HCT116 (cell line): ENCODE results near the gene JCHAIN. TPM values are rescaled to one million over a fixed set of nuclear protein-coding genes. Genes with fewer than 3 reads are reported as not detected.

Experiments
- ATAC-seq: fragments of 200-7000 bp; cut with Tn5 transposase; 2 replicates; pipeline ENCODE4 v1.9.1; 2020; ENCODE audit warnings: mild to moderate bottlenecking, moderate library complexity
- BruUV-seq: library from RNA; stranded (reverse); fragments of 400-500 nt; replicated peaks from 2 replicates; lab custom pipeline; 2021; lab: Mats Ljungman, UMichigan
- CTCF ChIA-PET: fragments of 300-600 bp; sonication (Branson Sonifier 250); formaldehyde crosslinking; loops from one replicate; lab custom pipeline; 2021; ENCODE audit warnings: antibody characterized with exemption; lab: Charles Lee
- POLR2A ChIA-PET: fragments of 300-600, 350-600 bp; sonication (Branson Sonifier 250); formaldehyde crosslinking; loops from one replicate; lab custom pipeline; 2021; ENCODE audit warnings: antibody characterized with exemption; lab: Charles Lee
- RAD21 ChIA-PET, 2 experiments: fragments of 300-600 bp; sonication (Branson Sonifier 250); formaldehyde crosslinking; loops; one replicate each; lab custom pipeline; 2023; ENCODE audit warnings: low total read pairs in 2 of 2; ENCODE audit not compliant: uncharacterized antibody in 2 of 2, unreplicated experiment in 2 of 2, low non-redundant PET in 1 of 2; lab: Charles Lee
- DNase-seq: peaks from one replicate; pipeline ENCODE4 v3.0.0-alpha.2; 2010; ENCODE audit warnings: low read depth, low spot score
- H2AFZ ChIP-seq: fragments of 200-600 bp; shearing (Covaris generic), sonication (generic); 2 replicates; pipeline ENCODE4 v1.6.1; 2017; ENCODE audit warnings: low read depth, mixed run types, mixed read lengths, antibody characterized with exemption, low read length; ENCODE audit not compliant: poor library complexity, severe bottlenecking
- H3K27ac ChIP-seq: 2 replicates; pipeline ENCODE4 v1.5.1; 2012; ENCODE audit warnings: low read depth, low read length
- H3K27me3 ChIP-seq: fragments of 200-600 bp; sonication (generic); 2 replicates; pipeline ENCODE4 v1.6.1; 2016; ENCODE audit warnings: mixed run types, low read length, mixed read lengths; ENCODE audit not compliant: insufficient read depth
- H3K36me3 ChIP-seq, 2 experiments: fragments of 200-500 bp in 1 of 2; fragments of 200-600 bp in 1 of 2; sonication (Bioruptor generic) in 1 of 2; sonication (generic) in 1 of 2; 2 replicates each; pipeline versions ENCODE4 v1.5.1 to v1.6.1; 2014 to 2016; ENCODE audit warnings: low read length in 2 of 2, inconsistent platforms in 1 of 2, mixed read lengths in 1 of 2, mixed run types in 1 of 2; ENCODE audit not compliant: insufficient read depth in 2 of 2, control insufficient read depth in 1 of 2
- H3K4me1 ChIP-seq, 2 experiments: fragments of 200-600 bp in 1 of 2; sonication (generic) in 1 of 2; 2 replicates each; pipeline versions ENCODE4 v1.5.1 to v1.6.1; 2012 to 2017; ENCODE audit warnings: low read length in 2 of 2, inconsistent platforms in 1 of 2, mild to moderate bottlenecking in 1 of 2, mixed read lengths in 1 of 2, mixed run types in 1 of 2, moderate library complexity in 1 of 2; ENCODE audit not compliant: insufficient read depth in 2 of 2, control insufficient read depth in 1 of 2
- H3K4me2 ChIP-seq: fragments of 200-600 bp; sonication (generic); 2 replicates; pipeline ENCODE4 v1.6.1; 2017; ENCODE audit warnings: mixed run types, low read length, mixed read lengths
- H3K4me3 ChIP-seq, 2 experiments: fragments of 200-600 bp in 1 of 2; sonication (generic) in 1 of 2; replicated peaks in 1 of 2; 2 replicates each; pipeline ENCODE4 v1.5.1; 2011 to 2016; ENCODE audit warnings: low read length in 2 of 2, control low read depth in 1 of 2, low read depth in 1 of 2, mild to moderate bottlenecking in 1 of 2, mixed read lengths in 1 of 2, mixed run types in 1 of 2
- H3K79me2 ChIP-seq: fragments of 200-600 bp; sonication (generic); 2 replicates; pipeline ENCODE4 v1.6.1; 2017; ENCODE audit warnings: mild to moderate bottlenecking, mixed run types, low read length, moderate library complexity, mixed read lengths; ENCODE audit not compliant: insufficient read depth
- H3K9ac ChIP-seq: fragments of 200-600 bp; sonication (generic); 2 replicates; pipeline ENCODE4 v1.6.1; 2016; ENCODE audit warnings: low read length, mixed read lengths
- H3K9me2 ChIP-seq: fragments of 200-600 bp; sonication (generic), shearing (Covaris generic); 2 replicates; pipeline ENCODE4 v1.6.1; 2017; ENCODE audit warnings: mixed run types, mild to moderate bottlenecking, moderate library complexity; ENCODE audit not compliant: insufficient read depth
- H3K9me3 ChIP-seq, 2 experiments: fragments of 200-500 bp in 1 of 2; fragments of 200-600 bp in 1 of 2; sonication (Bioruptor generic) in 1 of 2; sonication (generic) in 1 of 2; 2 replicates each; pipeline ENCODE4 v1.6.1; 2014 to 2017; ENCODE audit warnings: low read length in 2 of 2, mixed read lengths in 2 of 2, inconsistent platforms in 1 of 2, low read depth in 1 of 2, mild to moderate bottlenecking in 1 of 2, mixed run types in 1 of 2, moderate library complexity in 1 of 2; ENCODE audit not compliant: control insufficient read depth in 1 of 2, insufficient read depth in 1 of 2
- H4K20me1 ChIP-seq: fragments of 200-600 bp; sonication (generic), shearing (Covaris generic); 2 replicates; pipeline ENCODE4 v1.6.1; 2017; ENCODE audit warnings: mixed run types, mild to moderate bottlenecking, moderate library complexity; ENCODE audit not compliant: insufficient read depth
- POLR2A ChIP-seq: IDR thresholded peaks from 2 replicates; pipeline ENCODE4 v1.7.0; 2011; ENCODE audit warnings: borderline replicate concordance; ENCODE audit not compliant: insufficient read depth, insufficient read length; ENCODE audit errors: extremely low read depth
- RAD21 ChIP-seq: IDR thresholded peaks from 2 replicates; pipeline ENCODE4 v1.6.1; 2012; ENCODE audit warnings: low read depth, mild to moderate bottlenecking
- SP1 ChIP-seq: IDR thresholded peaks from 2 replicates; pipeline ENCODE4 v1.6.1; 2012; ENCODE audit warnings: low read depth
- SRF ChIP-seq: IDR thresholded peaks from 2 replicates; pipeline ENCODE4 v1.6.1; 2012; ENCODE audit warnings: low read depth
- intact Hi-C: fragments of 100-400 bp; cut with micrococcal nuclease; formaldehyde crosslinking; loops from 2 replicates; pipeline ENCODE4 v1.10.0; 2022
- total RNA-seq: library from RNA; stranded (reverse); gene quantifications from one replicate; pipeline ENCODE4 v1.2.1, GENCODE V29; 2021; ENCODE audit not compliant: unreplicated experiment

The JCHAIN gene
- total RNA-seq, 1 experiment from 2014 or later = 0.79 TPM

GRCh38 chr4:70624226-70624793, 42.0 kb downstream of the JCHAIN start:
- BruUV-seq = no TSS peak
- H2AFZ ChIP-seq = peak overlapping the region; percentile 7
- H3K9me3 ChIP-seq = no peaks in the 10 kb centered on the region
- no peak overlapping the region for H3K4me2 ChIP-seq
- H3K79me2 ChIP-seq = no peaks in the 10 kb centered on the region
- no peaks in the 10 kb centered on the region for H4K20me1 ChIP-seq
- no peaks in the 10 kb centered on the region for H3K27me3 ChIP-seq
- H3K36me3 ChIP-seq = no peaks in the 10 kb centered on the region; a peak in 1 of 4 replicates
- no peaks in the 10 kb centered on the region for H3K9me2 ChIP-seq
- CTCF ChIA-PET = no interaction called here
- no peak for TF ChIP-seq POLR2A
- ATAC-seq (no peak), DNase-seq (no peak)
- POLR2A ChIA-PET = no interaction called here
- H3K27ac ChIP-seq = no peak overlapping the region
- no peaks in the 10 kb centered on the region for H3K4me1 ChIP-seq
- RAD21 ChIA-PET = no interaction called here
- H3K9ac ChIP-seq = no peak overlapping the region
- H3K4me3 ChIP-seq = no peak overlapping the region
- intact Hi-C loops = no loop called here

- Histone ChIP-seq H2AFZ (peak overlapping the region; percentile 7), H3K9me2 (no peaks in the 10 kb centered on the region), H3K79me2 (no peaks in the 10 kb centered on the region), H3K9ac (no peak overlapping the region), H3K36me3 (no peaks in the 10 kb centered on the region; a peak in 1 of 4 replicates), H3K4me3 (no peak overlapping the region), H3K9me3 (no peaks in the 10 kb centered on the region), H4K20me1 (no peaks in the 10 kb centered on the region), H3K4me1 (no peaks in the 10 kb centered on the region), H3K27me3 (no peaks in the 10 kb centered on the region), H3K4me2 (no peak overlapping the region), H3K27ac (no peak overlapping the region)
- no peak for DNase-seq
- CTCF ChIA-PET = no interaction called here
- TF ChIP-seq POLR2A = no peak
- no peak for TF ChIP-seq RAD21
- no peak for TF ChIP-seq SP1
- no peak for TF ChIP-seq SRF
- BruUV-seq = no TSS peak
- no peak for ATAC-seq
- intact Hi-C loops = no loop called here
- POLR2A ChIA-PET = no interaction called here
- RAD21 ChIA-PET = no interaction called here
Observed at GRCh38 chr4:70623323-70623722, 43.0 kb downstream of the JCHAIN start.
